T47D (cell line): ENCODE data around the gene PPIP5K1.
"Not testable (repeated sequence)": the region's sequence is repeated elsewhere in the genome, so short reads cannot be mapped to it uniquely, and the experiment has no call there.

Source experiments
- DNase-seq, 2 experiments: peaks; one replicate each; pipeline versions ENCODE4 v3.0.0 to v3.0.0-alpha.2; 2011 to 2012; ENCODE audit warnings: low read depth in 1 of 2, low spot score in 1 of 2
- JUND ChIP-seq: IDR thresholded peaks from 2 replicates; pipeline ENCODE4 v1.6.1; 2012; ENCODE audit warnings: low read depth
- in situ Hi-C: cut with HindIII; loops from 2 replicates; pipeline ENCODE4 v1.10.0; 2016; ENCODE audit warnings: low sequenced_read_pairs, low pct_unique_long_range_greater_than_20kb

The PPIP5K1 gene

DNA sequence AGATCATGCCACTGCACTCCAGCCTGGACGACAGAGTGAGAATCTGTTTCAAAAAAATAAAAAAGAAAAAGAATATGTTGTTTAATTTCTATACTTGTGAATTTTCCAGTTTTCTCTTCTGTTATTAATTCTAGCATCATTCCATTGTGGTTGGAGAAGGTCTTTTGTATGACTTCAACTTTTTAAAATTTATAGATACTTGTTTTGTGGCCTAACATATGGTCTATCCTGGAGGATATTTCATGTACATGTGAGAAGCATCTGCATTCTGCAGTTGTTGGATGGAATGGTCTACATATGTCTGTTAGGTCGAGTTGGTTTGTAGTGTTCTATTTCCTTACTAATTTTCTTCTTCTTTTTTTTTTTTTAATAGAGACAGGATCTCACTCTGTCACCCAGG is 37.0 kb downstream of the PPIP5K1 start:
- no peak for TF ChIP-seq JUND
- in situ Hi-C loops = no loop called here
- DNase-seq = no peak

DNA sequence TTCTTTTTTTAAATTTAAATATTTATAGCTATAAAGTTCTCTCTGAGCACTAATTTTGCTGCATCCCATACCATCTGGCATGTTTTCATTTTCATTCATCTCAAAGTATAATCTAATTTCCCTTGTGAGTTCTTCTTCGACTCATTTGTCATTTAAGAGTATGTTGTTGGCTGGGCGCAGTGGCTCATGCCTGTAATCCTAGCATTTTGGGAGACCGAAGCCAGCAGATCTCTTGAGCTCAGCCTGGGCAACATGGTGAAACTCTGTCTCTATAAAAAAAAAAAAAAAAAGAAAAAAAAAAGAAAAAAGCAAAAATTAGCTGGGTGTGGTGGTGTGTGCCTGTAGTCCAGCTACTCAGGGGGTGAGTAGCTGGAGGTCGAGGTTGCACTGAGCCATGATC is 37.8 kb downstream of the PPIP5K1 start:
- in situ Hi-C loops = no loop called here
- no peak for TF ChIP-seq JUND

DNA sequence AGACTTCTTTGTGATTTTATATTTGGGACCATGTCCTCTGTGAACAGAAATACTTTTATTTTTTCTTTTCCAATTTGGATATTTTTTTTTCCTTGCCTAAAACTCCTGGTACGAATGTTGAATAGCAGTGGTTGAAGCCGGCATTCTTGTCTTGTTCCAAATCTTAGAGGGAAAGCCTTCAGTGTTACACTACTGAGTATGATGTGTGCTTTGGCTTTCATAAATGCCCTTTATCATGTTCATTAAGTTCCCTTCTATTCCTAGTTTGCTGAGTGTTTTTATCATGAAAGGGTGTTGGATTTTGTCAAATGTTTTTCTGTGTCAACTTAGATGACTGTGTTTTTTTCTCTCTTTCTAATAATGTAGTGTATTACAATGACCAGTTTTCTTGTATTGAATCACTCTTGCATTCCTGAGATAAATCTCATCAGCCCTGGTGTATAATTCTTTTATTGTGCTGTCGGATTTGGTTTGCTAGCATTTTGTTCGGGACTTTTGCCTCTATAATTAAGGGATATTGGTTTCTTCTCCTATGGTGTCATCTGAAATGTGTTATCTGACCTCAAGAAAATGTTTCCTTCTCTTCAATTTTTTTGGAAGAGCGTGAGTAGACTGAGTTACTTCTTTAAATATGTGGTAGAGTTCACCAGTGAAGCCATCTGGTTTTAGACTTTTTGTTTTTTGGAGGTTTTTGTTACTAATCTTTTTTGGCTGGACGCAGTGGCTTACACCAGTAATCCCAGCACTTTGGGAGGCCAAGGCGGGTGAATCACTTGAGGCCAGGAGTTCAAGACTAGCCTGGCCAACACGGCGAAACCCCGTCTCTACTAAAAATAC is 39.3 kb downstream of the PPIP5K1 start:
- in situ Hi-C loops = no loop called here
- DNase-seq = no peak

More for the DNA sequence above, 37.8 kb downstream of the PPIP5K1 start:
- no peak for DNase-seq

DNA sequence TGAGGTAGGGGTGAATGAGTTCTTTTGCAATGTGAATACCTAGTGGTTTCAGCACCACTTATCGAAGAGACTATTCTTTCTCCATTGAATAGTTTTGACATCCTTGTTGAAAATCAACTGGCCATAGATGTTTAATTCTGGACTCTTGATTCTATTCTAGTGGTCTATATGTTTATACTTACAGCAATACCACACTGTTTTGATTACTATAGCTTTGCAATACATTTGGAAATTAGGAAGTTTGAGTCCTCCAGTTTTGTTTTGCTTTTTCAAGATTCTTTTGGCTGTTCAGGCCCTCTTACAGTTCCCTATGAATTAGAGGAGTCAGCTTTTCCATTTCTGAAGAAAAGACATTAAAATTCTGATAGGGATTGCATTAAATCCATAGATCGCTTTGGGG is 42.5 kb downstream of the PPIP5K1 start:
- DNase-seq = no peak
- no peak for TF ChIP-seq JUND
- in situ Hi-C loops = no loop called here

More for the DNA sequence above, 39.3 kb downstream of the PPIP5K1 start:
- TF ChIP-seq JUND = no peak

DNA sequence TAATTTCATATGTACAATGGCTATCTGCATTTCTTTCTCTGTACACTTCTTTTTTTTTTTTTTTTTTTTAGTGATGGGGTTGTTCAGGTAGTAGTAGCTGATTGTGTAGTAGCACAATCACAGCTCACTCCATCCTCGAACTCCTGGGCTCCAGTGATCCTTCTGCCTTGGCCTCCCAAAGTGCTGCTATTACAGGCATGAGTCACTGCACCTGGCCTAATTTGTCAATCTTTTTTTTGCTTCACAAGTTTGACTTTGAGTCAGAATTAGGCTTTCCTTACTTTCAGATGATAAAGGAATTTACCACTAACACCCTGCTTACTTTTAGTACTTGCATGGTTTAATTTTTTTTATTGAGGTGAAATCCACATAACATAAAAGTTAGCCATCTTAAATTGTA is 44.6 kb downstream of the PPIP5K1 start:
- in situ Hi-C loops = no loop called here
- no peak for DNase-seq
- no peak for TF ChIP-seq JUND

DNA sequence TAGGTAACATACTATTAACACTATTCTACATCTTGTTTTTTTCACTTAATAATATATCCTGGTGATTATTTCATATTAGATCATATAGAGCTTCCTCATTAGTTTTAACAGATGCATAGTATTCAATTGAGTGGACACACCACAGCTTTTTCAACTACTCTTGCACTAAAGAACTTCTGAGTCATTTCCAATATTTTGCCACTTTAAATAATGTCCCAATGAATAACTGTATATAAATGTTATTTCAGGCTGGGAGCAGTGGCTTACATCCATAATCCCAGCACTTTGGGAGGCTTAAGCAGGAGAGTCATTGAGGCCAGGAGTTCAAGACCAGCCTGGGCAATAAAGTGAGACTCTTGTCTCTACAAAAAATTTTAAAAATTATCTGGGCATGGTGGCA is 45.7 kb downstream of the PPIP5K1 start:
- no peak for TF ChIP-seq JUND
- in situ Hi-C loops = no loop called here
- no peak for DNase-seq

DNA sequence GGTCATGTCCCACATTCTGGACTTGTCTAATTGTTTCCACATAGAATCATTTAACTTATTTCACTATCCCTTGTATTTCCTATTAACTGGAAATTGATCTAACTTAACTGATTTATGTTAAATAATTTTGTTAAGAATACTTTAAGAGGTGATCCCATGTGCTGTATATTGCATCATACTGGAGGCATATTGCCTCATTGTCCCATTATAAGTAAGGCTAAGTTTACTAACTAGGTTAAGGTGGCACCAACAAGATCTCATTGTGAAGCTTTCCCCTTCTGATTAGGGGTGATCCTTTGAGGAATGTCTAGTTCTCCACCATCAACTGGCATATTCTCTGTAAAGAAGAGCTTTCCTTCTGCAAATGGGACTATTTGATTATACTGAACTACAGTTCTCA is 48.2 kb downstream of the PPIP5K1 start:
- in situ Hi-C loops = no loop called here
- no peak for DNase-seq
- no peak for TF ChIP-seq JUND

DNA sequence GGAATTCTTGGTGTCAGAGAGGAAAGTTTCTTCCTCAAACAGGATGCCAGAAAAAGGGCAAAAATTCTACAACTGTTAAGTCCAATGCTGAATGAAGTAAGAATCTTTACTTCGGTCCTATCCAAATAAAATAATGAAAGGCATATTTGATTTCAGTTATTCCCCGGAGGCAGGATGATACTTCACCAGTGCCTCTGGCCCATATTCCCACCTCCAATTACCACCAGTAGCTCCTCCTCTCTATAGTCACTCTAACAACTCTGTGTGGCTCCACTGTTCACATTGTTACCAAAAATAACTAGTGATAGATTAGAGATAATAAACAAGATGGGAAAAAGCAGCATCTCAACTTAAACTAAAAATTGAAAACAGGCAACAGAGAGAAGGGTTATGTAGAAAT is 51.9 kb downstream of the PPIP5K1 start:
- TF ChIP-seq JUND = no peak
- no peak for DNase-seq
- in situ Hi-C loops = no loop called here

DNA sequence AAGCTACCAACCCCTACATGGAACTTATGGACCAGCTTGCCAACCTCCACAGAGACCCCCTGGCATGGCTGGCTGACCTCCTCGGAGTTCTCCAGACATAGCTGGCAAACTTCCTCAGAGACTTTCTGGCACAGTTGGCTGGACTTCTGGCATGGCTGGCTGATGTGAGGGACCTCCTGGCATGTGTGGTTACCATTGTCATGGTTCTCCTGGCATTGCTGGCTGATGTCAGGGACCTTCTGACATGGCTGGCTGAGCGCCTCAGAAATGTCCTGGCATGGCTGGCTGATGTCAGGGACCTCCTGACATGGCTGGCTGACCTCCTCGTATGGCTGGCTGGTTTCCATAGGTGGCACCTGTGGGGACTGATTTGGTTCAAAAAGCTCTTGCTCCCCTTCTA is 55.1 kb downstream of the PPIP5K1 start:
- TF ChIP-seq JUND = no peak
- in situ Hi-C loops = no loop called here
- DNase-seq = no peak

DNA sequence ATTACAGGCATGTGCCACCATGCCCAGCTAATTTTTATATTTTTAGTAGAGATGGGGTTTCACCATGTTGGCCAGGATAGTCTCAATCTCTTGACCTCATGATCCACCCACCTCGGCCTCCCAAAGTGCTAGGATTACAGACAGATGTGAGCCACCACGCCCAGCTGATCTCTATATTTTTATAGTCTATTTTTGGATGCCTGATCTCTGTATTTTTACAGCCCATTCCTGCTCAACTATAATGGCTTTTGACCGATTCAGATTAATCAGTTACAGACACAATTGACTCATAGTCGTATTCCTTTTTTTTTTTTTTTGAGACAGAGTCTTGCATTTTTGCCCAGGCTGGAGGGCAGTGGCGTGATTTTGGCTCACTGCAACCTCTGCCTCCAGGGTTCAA is 57.2 kb downstream of the PPIP5K1 start:
- in situ Hi-C loops = not testable (repeated sequence)

DNA sequence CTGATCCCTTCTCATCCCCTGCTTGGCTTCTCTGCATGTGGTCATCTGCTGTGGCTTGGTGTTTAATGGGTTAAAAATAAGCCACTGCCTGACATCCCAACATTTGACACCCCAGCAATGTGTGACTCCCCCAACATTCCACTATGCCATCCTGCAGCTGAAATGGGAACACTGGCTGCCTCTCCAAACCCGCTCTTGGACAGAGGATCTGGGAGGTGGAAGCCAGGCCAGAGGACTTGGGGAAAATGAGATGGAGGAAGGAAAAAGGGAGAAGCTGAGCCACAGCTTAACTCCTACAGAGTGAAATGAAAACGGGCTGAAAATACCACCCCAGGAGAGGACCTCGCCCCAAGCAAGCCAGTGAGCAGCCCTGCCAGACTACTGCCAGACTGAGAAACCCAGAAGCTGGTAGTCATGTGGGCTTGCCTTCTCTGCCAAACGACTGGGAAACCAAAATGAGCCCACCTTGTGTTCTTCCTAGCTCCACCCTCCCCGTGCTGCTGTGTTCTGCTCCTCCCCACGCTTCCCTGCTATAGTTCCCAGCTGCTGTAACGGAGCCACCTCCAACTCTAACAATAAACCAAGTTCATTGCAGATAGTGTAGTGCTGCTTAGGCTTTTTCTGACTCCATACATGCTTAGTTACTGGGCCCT is 58.9 kb downstream of the PPIP5K1 start:
- TF ChIP-seq JUND = no peak
- no peak for DNase-seq
- in situ Hi-C loops = no loop called here

More for the DNA sequence above, 57.2 kb downstream of the PPIP5K1 start:
- DNase-seq = not testable (repeated sequence)

DNA sequence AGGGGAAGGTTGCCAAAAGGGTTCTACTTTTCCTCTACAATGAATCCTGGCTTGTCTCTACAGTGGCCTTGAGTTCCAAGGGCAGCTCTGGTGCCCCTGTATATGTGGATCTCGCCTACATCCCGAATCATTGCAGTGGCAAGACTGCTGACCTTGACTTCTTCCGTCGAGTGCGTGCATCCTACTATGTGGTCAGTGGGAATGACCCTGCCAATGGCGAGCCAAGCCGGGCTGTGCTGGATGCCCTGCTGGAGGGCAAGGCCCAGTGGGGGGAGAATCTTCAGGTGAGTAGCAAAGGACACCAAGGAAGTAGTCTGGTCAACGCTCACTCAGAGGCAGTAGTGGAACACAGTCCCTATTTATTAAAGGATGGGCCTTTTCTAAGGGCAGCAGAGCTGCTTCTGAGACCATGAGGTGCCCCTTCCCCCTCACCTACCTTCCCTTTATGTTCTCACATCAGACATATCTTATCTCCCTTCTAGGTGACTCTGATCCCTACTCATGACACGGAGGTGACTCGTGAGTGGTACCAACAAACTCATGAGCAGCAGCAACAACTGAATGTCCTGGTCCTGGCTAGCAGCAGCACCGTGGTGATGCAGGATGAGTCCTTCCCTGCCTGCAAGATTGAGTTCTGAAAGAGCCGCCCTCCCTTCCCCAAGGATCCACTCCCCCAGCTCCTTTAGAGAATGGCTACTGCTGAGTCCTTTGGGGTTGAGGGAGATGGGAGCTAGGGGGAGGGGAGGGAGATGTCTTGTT is 60.2 kb downstream of the PPIP5K1 start:
- no peak for TF ChIP-seq JUND
- DNase-seq = no peak
- in situ Hi-C loops = no loop called here

DNA sequence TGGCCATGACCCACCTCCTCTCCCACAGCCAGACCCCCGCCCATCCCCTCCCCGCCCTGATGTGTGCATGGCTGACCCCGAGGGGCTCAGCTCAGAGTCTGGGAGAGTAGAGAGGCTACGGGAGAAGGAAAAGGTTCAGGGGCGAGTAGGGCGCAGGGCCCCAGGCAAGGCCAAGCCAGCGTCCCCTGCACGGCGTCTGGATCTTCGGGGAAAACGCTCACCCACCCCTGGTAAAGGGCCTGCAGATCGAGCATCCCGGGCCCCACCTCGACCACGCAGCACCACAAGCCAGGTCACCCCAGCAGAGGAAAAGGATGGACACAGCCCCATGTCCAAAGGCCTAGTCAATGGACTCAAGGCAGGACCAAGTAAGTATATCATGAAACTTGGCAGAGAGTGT is 60.9 kb downstream of the PPIP5K1 start:
- in situ Hi-C loops = no loop called here
- no peak for TF ChIP-seq JUND

More for the DNA sequence above, 60.9 kb downstream of the PPIP5K1 start:
- no peak for DNase-seq
